HepG2 (cell line): ENCODE data around the gene PSMD2. TPM values are rescaled to one million over a fixed set of nuclear protein-coding genes. Genes with fewer than 3 reads are reported as not detected.

ENCODE experiments used
- ARHGAP35 ChIP-seq: sonication (generic); formaldehyde crosslinking; IDR thresholded peaks from 2 replicates; pipeline ENCODE4 v1.9.0; 2022; ENCODE audit warnings: mild to moderate bottlenecking, inconsistent platforms, moderate library complexity, missing genetic modification reagents, borderline replicate concordance
- E2F1 ChIP-seq: sonication (generic); formaldehyde crosslinking; IDR thresholded peaks from 2 replicates; pipeline ENCODE4 v1.5.0; 2020; ENCODE audit warnings: missing genetic modification reagents
- E2F2 ChIP-seq: sonication (generic); formaldehyde crosslinking; IDR thresholded peaks from 2 replicates; pipeline ENCODE4 v1.4.0; 2020; ENCODE audit warnings: missing genetic modification reagents, borderline replicate concordance
- FOXA3 ChIP-seq: IDR thresholded peaks from 2 replicates; pipeline ENCODE4 v1.6.1; 2016; ENCODE audit warnings: missing genetic modification reagents, missing compliant biosample characterization
- HNF4G ChIP-seq, 2 experiments: sonication (generic) in 1 of 2; formaldehyde crosslinking in 1 of 2; IDR thresholded peaks; 2 replicates each; pipeline versions ENCODE4 v1.4.0 to v1.6.1; 2011 to 2020; ENCODE audit warnings: borderline replicate concordance in 2 of 2, low read depth in 2 of 2, mild to moderate bottlenecking in 2 of 2, low read length in 1 of 2, missing genetic modification reagents in 1 of 2, moderate library complexity in 1 of 2
- NFAT5 ChIP-seq: sonication (generic); formaldehyde crosslinking; IDR thresholded peaks from 2 replicates; pipeline ENCODE4 v1.4.0; 2020; ENCODE audit warnings: missing genetic modification reagents
- POLR2A ChIP-seq, 2 experiments: IDR thresholded peaks; 2 replicates each; pipeline ENCODE4 v1.6.1; 2011; ENCODE audit warnings: low read depth in 2 of 2, low read length in 2 of 2, mild to moderate bottlenecking in 1 of 2, moderate library complexity in 1 of 2; ENCODE audit not compliant: insufficient read depth in 1 of 2
- SOX6 ChIP-seq, 2 experiments: fragments of 450-650 bp in 1 of 2; sonication (generic) in 1 of 2; formaldehyde crosslinking in 1 of 2; IDR thresholded peaks; 2 replicates each; pipeline versions ENCODE4 v1.4.0 to v1.6.1; 2017 to 2020; ENCODE audit warnings: antibody characterized with exemption in 1 of 2, mild to moderate bottlenecking in 1 of 2, missing genetic modification reagents in 1 of 2
- ZFP37 ChIP-seq: sonication (generic); formaldehyde crosslinking; IDR thresholded peaks from 2 replicates; pipeline ENCODE4 v1.4.0; 2020; ENCODE audit warnings: missing genetic modification reagents, borderline replicate concordance
- ZNF547 ChIP-seq: sonication (generic); formaldehyde crosslinking; IDR thresholded peaks from 2 replicates; pipeline ENCODE4 v1.5.1; 2020; ENCODE audit warnings: mild to moderate bottlenecking, missing genetic modification reagents
- ZNF576 ChIP-seq: sonication (generic); formaldehyde crosslinking; IDR thresholded peaks from 2 replicates; pipeline ENCODE4 v1.4.0; 2020; ENCODE audit warnings: mild to moderate bottlenecking, missing genetic modification reagents
- ZNF788 ChIP-seq: sonication (generic); formaldehyde crosslinking; IDR thresholded peaks from 2 replicates; pipeline ENCODE4 v1.5.0; 2020; ENCODE audit warnings: mild to moderate bottlenecking, missing genetic modification reagents, borderline replicate concordance
- polyA plus RNA-seq, 8 experiments: library from polyadenylated mRNA; depleted of rRNA in 3 of 8; stranded (reverse) in 7 of 8; unstranded in 1 of 8; fragments of >200 nt; fragmentation: Illumina TruSeq in 4 of 8; extraction: Trizol in 4 of 8; gene quantifications; 2 replicates each; pipeline versions ENCODE4 v1.2.1 to v1.2.3, GENCODE V29; 2011 to 2016; ENCODE audit warnings: low read depth in 4 of 8, missing spikeins in 1 of 8, mixed read lengths in 1 of 8; ENCODE audit not compliant: insufficient read depth in 1 of 8
- total RNA-seq, 5 experiments: library from RNA; depleted of rRNA; stranded (reverse); fragments of >200 nt; fragmentation: Illumina TruSeq; extraction: Trizol; gene quantifications; 2 replicates each; pipeline ENCODE4 v1.2.3, GENCODE V29; 2016; ENCODE audit warnings: low read depth in 1 of 5
- TF ChIP-seq, protein P1 (sequence below): sonication (generic); formaldehyde crosslinking; IDR thresholded peaks from 2 replicates; pipeline ENCODE4 v1.5.0; 2020; ENCODE audit warnings: missing genetic modification reagents, mild to moderate bottlenecking, borderline replicate concordance
- TF ChIP-seq, protein P2 (sequence below): sonication (generic); formaldehyde crosslinking; IDR thresholded peaks from 2 replicates; pipeline ENCODE4 v1.5.0; 2020; ENCODE audit warnings: mild to moderate bottlenecking, missing genetic modification reagents

PSMD2 gene
- total and polyA plus RNA-seq, 2 of the 13 experiments (the other 11 are each of a cell fraction or from before 2014, with no cell fraction given), result 125 to 200 TPM

GRCh38 chr3:184249412-184250166, 49.5 kb upstream of the PSMD2 start, which contains the start of gene EEF1AKMT4 (continued):
- TF ChIP-seq, protein P1, sequence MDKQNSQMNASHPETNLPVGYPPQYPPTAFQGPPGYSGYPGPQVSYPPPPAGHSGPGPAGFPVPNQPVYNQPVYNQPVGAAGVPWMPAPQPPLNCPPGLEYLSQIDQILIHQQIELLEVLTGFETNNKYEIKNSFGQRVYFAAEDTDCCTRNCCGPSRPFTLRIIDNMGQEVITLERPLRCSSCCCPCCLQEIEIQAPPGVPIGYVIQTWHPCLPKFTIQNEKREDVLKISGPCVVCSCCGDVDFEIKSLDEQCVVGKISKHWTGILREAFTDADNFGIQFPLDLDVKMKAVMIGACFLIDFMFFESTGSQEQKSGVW (CRISPR knock-in tag), result no peak
- TF ChIP-seq E2F2 (CRISPR knock-in tag) (no peak), ZNF576 (CRISPR knock-in tag) (no peak), ARHGAP35 (CRISPR knock-in tag) (peak; percentile 34; the same call in 1 of the 2 replicates), E2F1 (CRISPR knock-in tag) (no peak; the same call in 1 of the 2 replicates), SOX6 (IDR thresholded peaks at IDR 0.05) (no peak), SOX6 (CRISPR knock-in tag; IDR thresholded peaks at IDR 0.05) (no peak; the same call in 1 of the 2 replicates), ZFP37 (CRISPR knock-in tag) (0 out of 2 replicates have a peak, but pooled peaks have one; percentile 58), FOXA3 (CRISPR knock-in tag) (peak; percentile 30; the same call in 1 of the 2 replicates), POLR2A (IDR thresholded peaks at IDR 0.05; ENCODE audit: insufficient read depth in 1 of 2, low read depth in 2 of 2, low read length in 2 of 2) (peak in 1 of 2 experiments; percentile 60; a peak in 2 of 4 replicates), HNF4G (IDR thresholded peaks at IDR 0.05; ENCODE audit: borderline replicate concordance, low read depth, low read length) (peak; percentile 19; the same call in 1 of the 2 replicates), HNF4G (CRISPR knock-in tag; IDR thresholded peaks at IDR 0.05; ENCODE audit: borderline replicate concordance, low read depth) (no peak), ZNF788 (CRISPR knock-in tag) (no peak; the same call in 1 of the 2 replicates), NFAT5 (CRISPR knock-in tag) (peak; percentile 68; the same call in 1 of the 2 replicates), ZNF547 (CRISPR knock-in tag) (peak; percentile 29; the same call in 1 of the 2 replicates)
- TF ChIP-seq, protein P2, sequence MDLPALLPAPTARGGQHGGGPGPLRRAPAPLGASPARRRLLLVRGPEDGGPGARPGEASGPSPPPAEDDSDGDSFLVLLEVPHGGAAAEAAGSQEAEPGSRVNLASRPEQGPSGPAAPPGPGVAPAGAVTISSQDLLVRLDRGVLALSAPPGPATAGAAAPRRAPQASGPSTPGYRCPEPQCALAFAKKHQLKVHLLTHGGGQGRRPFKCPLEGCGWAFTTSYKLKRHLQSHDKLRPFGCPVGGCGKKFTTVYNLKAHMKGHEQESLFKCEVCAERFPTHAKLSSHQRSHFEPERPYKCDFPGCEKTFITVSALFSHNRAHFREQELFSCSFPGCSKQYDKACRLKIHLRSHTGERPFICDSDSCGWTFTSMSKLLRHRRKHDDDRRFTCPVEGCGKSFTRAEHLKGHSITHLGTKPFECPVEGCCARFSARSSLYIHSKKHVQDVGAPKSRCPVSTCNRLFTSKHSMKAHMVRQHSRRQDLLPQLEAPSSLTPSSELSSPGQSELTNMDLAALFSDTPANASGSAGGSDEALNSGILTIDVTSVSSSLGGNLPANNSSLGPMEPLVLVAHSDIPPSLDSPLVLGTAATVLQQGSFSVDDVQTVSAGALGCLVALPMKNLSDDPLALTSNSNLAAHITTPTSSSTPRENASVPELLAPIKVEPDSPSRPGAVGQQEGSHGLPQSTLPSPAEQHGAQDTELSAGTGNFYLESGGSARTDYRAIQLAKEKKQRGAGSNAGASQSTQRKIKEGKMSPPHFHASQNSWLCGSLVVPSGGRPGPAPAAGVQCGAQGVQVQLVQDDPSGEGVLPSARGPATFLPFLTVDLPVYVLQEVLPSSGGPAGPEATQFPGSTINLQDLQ (CRISPR knock-in tag), result no peak
